K562 (cell line): ENCODE data around the gene UTP11. TPM values are rescaled to one million over a fixed set of nuclear protein-coding genes. Genes with fewer than 3 reads are reported as not detected.

Source experiments
- GTF3C2 ChIP-seq: IDR thresholded peaks from 3 replicates; pipeline ENCODE4 v1.6.1; 2011; ENCODE audit warnings: borderline replicate concordance, mild to moderate bottlenecking, moderate library complexity; ENCODE audit not compliant: insufficient read length; ENCODE audit errors: extremely low read depth
- NR0B1 ChIP-seq: fragments of 450-650 bp; IDR thresholded peaks from one replicate; pipeline ENCODE4 v1.6.1; 2018; ENCODE audit warnings: mild to moderate bottlenecking, moderate library complexity; ENCODE audit not compliant: partially characterized antibody
- TSHZ1 ChIP-seq: fragments of 250-450 bp; sonication (Bioruptor Pico); IDR thresholded peaks from 2 replicates; pipeline ENCODE4 v1.4.0; 2020; ENCODE audit warnings: mild to moderate bottlenecking, moderate library complexity
- ZBTB40 ChIP-seq, 2 experiments: fragments of 450-650 bp in 1 of 2; sonication (generic) in 1 of 2; formaldehyde crosslinking in 1 of 2; IDR thresholded peaks; 2 replicates each; pipeline versions ENCODE4 v1.7.1 to v1.9.0; 2016 to 2022; ENCODE audit warnings: inconsistent platforms in 1 of 2, mild to moderate bottlenecking in 1 of 2, missing genetic modification reagents in 1 of 2
- polyA plus RNA-seq, 8 experiments: library from polyadenylated mRNA; depleted of rRNA in 4 of 8; stranded (reverse) in 5 of 8; unstranded in 3 of 8; fragments of >200 nt; fragmentation: Nextera tagmentation in 2 of 8; fragmentation: Illumina TruSeq in 1 of 8; extraction: Ambion mirVana in 2 of 8; extraction: Trizol in 1 of 8; gene quantifications; 2 replicates each; pipeline versions ENCODE4 v1.2.1 to v1.2.3, GENCODE V29; 2011 to 2014; ENCODE audit warnings: inconsistent platforms in 1 of 8, missing spikeins in 1 of 8
- total RNA-seq, 7 experiments: library from RNA; depleted of rRNA in 6 of 7; stranded (reverse); fragments of >200 nt in 6 of 7; fragmentation: Illumina TruSeq in 2 of 7; extraction: Trizol in 2 of 7; gene quantifications; 2 replicates each; pipeline versions ENCODE4 v1.2.1 to v1.2.3, GENCODE V29; 2011 to 2021; ENCODE audit warnings: low replicate concordance in 1 of 7

Gene UTP11
- total and polyA plus RNA-seq, 9 of the 15 experiments (the other 6 are each of a cell fraction or from before 2014, with no cell fraction given), result 91.1 to 378 (median 221) TPM

- no peak for TF ChIP-seq GTF3C2
- TF ChIP-seq TSHZ1 (CRISPR knock-in tag), result peak; percentile 88
- TF ChIP-seq ZBTB40 (IDR thresholded peaks at IDR 0.05), result peak; percentile 99
- TF ChIP-seq ZBTB40 (CRISPR knock-in tag; IDR thresholded peaks at IDR 0.05), result no peak; the same call in 1 of the 2 replicates
- TF ChIP-seq NR0B1, result no peak
These were observed at the start of gene UTP11 (continued) for GRCh38 chr1:38012363-38013226.
